Activated CD8-positive, alpha-beta T cell treated with anti-CD3 and anti-CD28 coated beads for 36 hours (primary cell): Measurements from ENCODE around the gene DDX47. TPM values are rescaled to one million over a fixed set of nuclear protein-coding genes. Genes with fewer than 3 reads are reported as not detected.
A peak's percentile ranks its signal among the peaks of the same experiment; 100 is the strongest.
"Not testable (repeated sequence)": the region's sequence is repeated elsewhere in the genome, so short reads cannot be mapped to it uniquely, and the experiment has no call there.

Source experiments
- ATAC-seq: fragments of 200-7000 bp; cut with Tn5 transposase; one replicate; pipeline ENCODE4 v1.10.0; 2021; ENCODE audit warnings: mild to moderate bottlenecking, moderate library complexity
- CTCF ChIA-PET: fragments of 350-600 bp; sonication (Branson Sonifier 250); formaldehyde crosslinking; loops from one replicate; lab custom pipeline; 2021; ENCODE audit warnings: antibody characterized with exemption; lab: Charles Lee
- POLR2A ChIA-PET: fragments of 350-600 bp; sonication (Branson Sonifier 250); formaldehyde crosslinking; loops from one replicate; lab custom pipeline; 2021; ENCODE audit warnings: antibody characterized with exemption; lab: Charles Lee
- DNase-seq: peaks from one replicate; pipeline ENCODE4 v3.0.0-alpha.2; 2020
- H3K27ac Mint-ChIP-seq: one replicate; pipeline ENCODE4 v1.8.0; 2021; ENCODE audit warnings: mild to moderate bottlenecking, mixed read lengths
- H3K27me3 Mint-ChIP-seq: one replicate; pipeline ENCODE4 v1.8.0; 2021; ENCODE audit warnings: mixed read lengths
- H3K36me3 Mint-ChIP-seq: one replicate; pipeline ENCODE4 v1.8.0; 2021; ENCODE audit warnings: low read depth, mixed read lengths
- H3K4me1 Mint-ChIP-seq: one replicate; pipeline ENCODE4 v1.8.0; 2021; ENCODE audit warnings: low read depth, mixed read lengths
- H3K4me3 Mint-ChIP-seq: one replicate; pipeline ENCODE4 v1.8.0; 2021; ENCODE audit warnings: mild to moderate bottlenecking, moderate library complexity, mixed read lengths
- H3K9me3 Mint-ChIP-seq: one replicate; pipeline ENCODE4 v1.8.0; 2021; ENCODE audit warnings: mixed read lengths
- intact Hi-C: fragments of 100-400 bp; cut with micrococcal nuclease; formaldehyde crosslinking; loops from one replicate; pipeline ENCODE4 v1.10.0; 2022
- total RNA-seq, 2 experiments: library from RNA; stranded (reverse); gene quantifications; one replicate each; pipeline ENCODE4 v1.2.3, GENCODE V29; 2021
- TF ChIP-seq, protein P1 (sequence below): fragments of 200-600 bp; IDR thresholded peaks from one replicate; pipeline ENCODE4 v1.8.0; 2022; ENCODE audit warnings: antibody characterized with exemption, mild to moderate bottlenecking

The DDX47 gene
- total RNA-seq, 2 experiments from 2014 or later = 86.0 to 96.9 TPM

DNA sequence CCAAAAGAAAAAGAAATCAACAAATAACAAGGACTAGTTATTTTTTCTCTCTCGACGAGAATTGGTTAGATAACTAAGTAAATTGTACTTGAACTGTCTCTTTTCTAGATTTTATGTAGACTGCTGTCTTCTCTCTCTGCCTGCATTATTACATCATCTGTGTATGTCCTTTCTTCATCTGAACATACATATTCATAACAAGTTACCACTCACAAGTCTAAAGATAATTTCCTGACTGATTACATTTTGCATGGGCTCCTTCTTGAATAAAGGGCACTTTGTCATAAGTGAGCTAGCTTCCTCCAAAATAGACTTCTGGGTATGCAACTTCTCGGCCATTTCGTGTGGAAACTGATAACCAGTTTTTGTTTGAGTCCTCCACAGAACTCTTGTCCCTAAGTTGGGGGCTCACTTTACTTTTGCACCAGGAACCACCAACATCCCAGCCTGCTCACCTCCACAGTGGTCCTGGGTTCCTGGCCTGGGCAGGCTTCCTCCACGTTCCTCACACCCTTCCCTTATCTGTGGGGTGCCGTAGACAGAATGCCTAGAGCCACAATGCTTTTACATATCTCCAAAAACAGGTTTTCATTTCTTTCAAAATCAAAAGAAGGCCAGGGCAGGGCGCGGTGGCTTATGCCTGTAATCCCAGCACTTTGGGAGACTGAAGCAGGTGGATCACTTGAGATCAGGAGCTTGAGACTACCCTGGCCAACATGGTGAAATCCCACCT is 6.2 kb upstream of the DDX47 start:
- H3K27ac Mint-ChIP-seq = peak overlapping the region; percentile 96
- TF ChIP-seq, protein P1, sequence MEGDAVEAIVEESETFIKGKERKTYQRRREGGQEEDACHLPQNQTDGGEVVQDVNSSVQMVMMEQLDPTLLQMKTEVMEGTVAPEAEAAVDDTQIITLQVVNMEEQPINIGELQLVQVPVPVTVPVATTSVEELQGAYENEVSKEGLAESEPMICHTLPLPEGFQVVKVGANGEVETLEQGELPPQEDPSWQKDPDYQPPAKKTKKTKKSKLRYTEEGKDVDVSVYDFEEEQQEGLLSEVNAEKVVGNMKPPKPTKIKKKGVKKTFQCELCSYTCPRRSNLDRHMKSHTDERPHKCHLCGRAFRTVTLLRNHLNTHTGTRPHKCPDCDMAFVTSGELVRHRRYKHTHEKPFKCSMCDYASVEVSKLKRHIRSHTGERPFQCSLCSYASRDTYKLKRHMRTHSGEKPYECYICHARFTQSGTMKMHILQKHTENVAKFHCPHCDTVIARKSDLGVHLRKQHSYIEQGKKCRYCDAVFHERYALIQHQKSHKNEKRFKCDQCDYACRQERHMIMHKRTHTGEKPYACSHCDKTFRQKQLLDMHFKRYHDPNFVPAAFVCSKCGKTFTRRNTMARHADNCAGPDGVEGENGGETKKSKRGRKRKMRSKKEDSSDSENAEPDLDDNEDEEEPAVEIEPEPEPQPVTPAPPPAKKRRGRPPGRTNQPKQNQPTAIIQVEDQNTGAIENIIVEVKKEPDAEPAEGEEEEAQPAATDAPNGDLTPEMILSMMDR = no peak
- intact Hi-C loops = no loop called here
- ATAC-seq = no peak
- POLR2A ChIA-PET = interaction anchor here (0.6 kb wide), 2 partner anchors 15 to 1926 kb away, joined by 3 read pairs; no protein-coding TSS in a partner anchor
- no peak for DNase-seq
- CTCF ChIA-PET = interaction anchor here (11.5 kb wide), 1 partner anchor 19 kb away, joined by 108 read pairs; the partner anchor contains the start of gene APOLD1
- H3K27me3 Mint-ChIP-seq = no peaks in the 10 kb centered on the region
- H3K4me1 Mint-ChIP-seq = peaks cover 56% of the 10 kb centered on the region
- no peaks in the 10 kb centered on the region for H3K9me3 Mint-ChIP-seq
- no peaks in the 10 kb centered on the region for H3K36me3 Mint-ChIP-seq
- peak overlapping the region; percentile 13 for H3K4me3 Mint-ChIP-seq

DNA sequence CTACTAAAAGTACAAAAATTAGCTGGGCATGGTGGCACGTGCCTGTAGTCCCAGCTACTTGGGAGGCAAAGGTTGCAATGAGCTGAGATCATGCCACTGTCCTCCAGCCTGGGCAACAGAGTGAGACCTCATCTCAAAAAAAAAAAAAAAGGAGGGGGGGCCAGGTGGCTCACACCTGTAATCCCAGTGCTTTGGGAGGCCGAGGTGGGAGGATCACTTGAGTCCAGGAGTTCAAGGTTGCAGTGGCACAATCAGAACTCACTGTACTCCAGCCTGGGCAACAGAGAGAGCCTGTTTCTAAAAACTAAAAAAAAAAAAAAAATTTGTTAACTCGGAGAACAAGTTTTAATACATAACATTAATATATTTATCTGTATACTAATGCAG is 5.6 kb upstream of the DDX47 start:
- Mint-ChIP-seq H3K4me3 (peak overlapping the region; percentile 13), H3K27ac (peak overlapping the region; percentile 96), H3K4me1 (peaks cover 52% of the 10 kb centered on the region)
- ATAC-seq, DNase-seq, H3K36me3 Mint-ChIP-seq, H3K9me3 Mint-ChIP-seq, H3K27me3 Mint-ChIP-seq, intact Hi-C loops: not testable (repeated sequence)
- ChIA-PET POLR2A (interaction anchor here (0.6 kb wide), 2 partner anchors 14 to 1925 kb away, joined by 3 read pairs; no protein-coding TSS in a partner anchor), CTCF (interaction anchor here (11.5 kb wide), 1 partner anchor 20 kb away, joined by 108 read pairs; the partner anchor contains the start of gene APOLD1)

DNA sequence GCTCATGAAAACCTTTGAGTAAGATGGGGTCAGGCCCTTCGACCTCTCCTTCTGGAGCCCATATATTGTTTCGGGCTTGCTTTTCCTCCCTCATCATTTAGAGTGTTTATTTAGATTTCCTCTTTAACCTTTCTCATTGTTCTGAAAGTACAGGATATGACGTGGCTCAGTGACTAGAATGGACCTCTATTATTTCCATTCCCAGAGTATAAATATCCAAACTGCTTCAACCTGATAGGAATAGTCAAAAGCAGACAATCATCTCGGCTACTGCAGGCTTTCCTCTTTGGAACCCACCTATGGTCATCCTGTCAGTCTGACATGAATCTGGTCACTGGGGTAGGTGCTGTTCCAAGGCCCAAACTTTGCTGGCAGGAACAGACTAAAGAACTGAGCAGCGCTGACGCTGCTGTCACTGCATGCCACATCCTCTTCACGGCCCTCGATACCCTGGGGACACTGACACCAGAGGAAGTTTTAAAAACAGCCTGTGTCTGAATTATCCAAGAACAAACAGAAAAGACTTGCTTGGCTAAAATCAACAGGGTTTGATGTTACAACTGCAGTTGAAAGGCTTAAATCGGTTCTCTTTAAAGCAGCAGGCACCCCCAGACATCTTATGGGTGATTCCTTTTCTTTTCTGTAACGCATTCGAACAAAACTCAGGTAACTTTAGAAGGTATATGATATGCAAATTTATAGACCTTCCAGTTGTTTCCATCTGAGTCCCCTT is 5.0 kb upstream of the DDX47 start:
- peaks cover under 1% of the 10 kb centered on the region for H3K36me3 Mint-ChIP-seq
- ChIA-PET CTCF (interaction anchor here (1.1 kb wide), 1 partner anchor 19 kb away, joined by 4 read pairs; no protein-coding TSS in a partner anchor), POLR2A (no interaction called here)
- H3K27ac Mint-ChIP-seq = peak overlapping the region; percentile 96
- ATAC-seq = peak; percentile 72
- DNase-seq = peak; percentile 78
- H3K4me3 Mint-ChIP-seq = peak overlapping the region; percentile 57
- TF ChIP-seq, protein P1 = no peak
- no peaks in the 10 kb centered on the region for H3K27me3 Mint-ChIP-seq
- peaks cover 55% of the 10 kb centered on the region for H3K4me1 Mint-ChIP-seq
- H3K9me3 Mint-ChIP-seq = no peaks in the 10 kb centered on the region
- intact Hi-C loops = no loop called here

GRCh38 chr12:12810553-12811021 is 2.6 kb upstream of the DDX47 start:
- peaks cover 20% of the 10 kb centered on the region for H3K36me3 Mint-ChIP-seq
- ATAC-seq (no peak), DNase-seq (no peak)
- H3K27ac Mint-ChIP-seq = no peak overlapping the region
- H3K4me1 Mint-ChIP-seq = peaks cover 54% of the 10 kb centered on the region
- TF ChIP-seq, protein P1 = no peak
- H3K4me3 Mint-ChIP-seq = no peak overlapping the region
- H3K9me3 Mint-ChIP-seq = no peaks in the 10 kb centered on the region
- intact Hi-C loops = no loop called here
- ChIA-PET POLR2A (interaction anchor here (0.9 kb wide), 1 partner anchor 20 kb away, joined by 3 read pairs; no protein-coding TSS in a partner anchor), CTCF (interaction anchor here (1.2 to 6.9 kb wide), 2 partner anchors 22 to 27 kb away, joined by 4 to 72 read pairs; no protein-coding TSS in a partner anchor)
- H3K27me3 Mint-ChIP-seq = no peaks in the 10 kb centered on the region

DNA sequence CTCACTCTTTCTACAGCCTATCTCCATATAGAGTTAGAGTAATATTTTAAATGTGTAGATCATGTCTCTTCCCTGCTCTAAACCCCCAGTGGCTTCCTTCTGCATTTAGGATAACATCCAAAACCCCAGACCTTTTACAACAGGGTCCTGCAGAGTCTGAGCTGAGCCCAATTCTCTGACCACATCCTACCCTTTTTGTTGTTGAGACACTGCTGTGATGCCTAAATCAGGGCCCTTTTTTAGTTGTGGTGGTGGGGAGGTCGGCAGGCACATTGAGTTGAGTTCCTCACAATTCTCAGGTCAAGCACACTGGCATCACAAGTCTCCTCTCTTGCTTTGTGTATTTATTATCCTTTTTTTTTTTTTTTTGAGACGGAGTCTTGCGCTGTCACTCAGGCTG is 1.8 kb upstream of the DDX47 start:
- Mint-ChIP-seq H3K4me3 (no peak overlapping the region), H3K4me1 (peaks cover 56% of the 10 kb centered on the region), H3K27me3 (no peaks in the 10 kb centered on the region), H3K36me3 (peaks cover 28% of the 10 kb centered on the region), H3K9me3 (no peaks in the 10 kb centered on the region), H3K27ac (peak overlapping the region; percentile 5)
- CTCF ChIA-PET = interaction anchor here (1.2 to 6.9 kb wide), 2 partner anchors 23 to 26 kb away, joined by 4 to 72 read pairs; no protein-coding TSS in a partner anchor
- no peak for DNase-seq
- POLR2A ChIA-PET = no interaction called here
- no peak for ATAC-seq
- TF ChIP-seq, protein P1 = no peak
- intact Hi-C loops = no loop called here
